Esophagus (tissue), 2 donors: ENCODE results near the gene OR4M1. TPM values are rescaled to one million over a fixed set of nuclear protein-coding genes. Genes with fewer than 3 reads are reported as not detected.
"Not testable (repeated sequence)": the region's sequence is repeated elsewhere in the genome, so short reads cannot be mapped to it uniquely, and the experiment has no call there.

Experiments used
- H3K27ac ChIP-seq, 2 donors: one replicate each; pipeline ENCODE4 v1.5.1; 2013; ENCODE audit warnings: low read depth in 2 of 2, mild to moderate bottlenecking in 2 of 2, inconsistent platforms in 1 of 2, low read length in 1 of 2, moderate library complexity in 1 of 2
- H3K27me3 ChIP-seq, 2 donors: one replicate each; pipeline ENCODE4 v1.6.1; 2013; ENCODE audit warnings: low read length in 2 of 2, control low read depth in 1 of 2, mild to moderate bottlenecking in 1 of 2; ENCODE audit not compliant: insufficient read depth in 2 of 2, control insufficient read depth in 1 of 2
- H3K36me3 ChIP-seq, 2 donors: one replicate each; pipeline ENCODE4 v1.6.1; 2013; ENCODE audit warnings: low read length in 1 of 2; ENCODE audit not compliant: control insufficient read depth in 2 of 2, insufficient read depth in 2 of 2
- H3K4me1 ChIP-seq, 2 donors: one replicate each; pipeline ENCODE4 v1.6.1; 2013; ENCODE audit warnings: low read length in 1 of 2; ENCODE audit not compliant: control insufficient read depth in 2 of 2, insufficient read depth in 2 of 2
- H3K4me3 ChIP-seq, 2 donors: one replicate each; pipeline ENCODE4 v1.5.1; 2013; ENCODE audit warnings: low read length in 2 of 2, mild to moderate bottlenecking in 2 of 2, low read depth in 1 of 2, moderate library complexity in 1 of 2
- H3K9me3 ChIP-seq, 2 donors: one replicate each; pipeline ENCODE4 v1.6.1; 2013; ENCODE audit warnings: mild to moderate bottlenecking in 2 of 2, low read depth in 1 of 2, low read length in 1 of 2, moderate library complexity in 1 of 2; ENCODE audit not compliant: control insufficient read depth in 2 of 2, insufficient read depth in 1 of 2
- WGBS, 2 donors: extraction: QIAGEN DNeasy Blood & Tissue Kit; methylation state at CpG; one replicate each; pipeline ENCODE4 v1.1.7; 2013; 5-methylcytosine and 5-hydroxymethylcytosine counted together
- polyA plus RNA-seq, 2 donors: library from polyadenylated mRNA; stranded (reverse); fragments of 200-250 nt; gene quantifications; one replicate each; pipeline ENCODE4 v1.2.3, GENCODE V29; 2013
- donor health status: healthy with polysubstance abuse.
- donor health status: Bipolar disorder and iron deficiency.

OR4M1 gene
- polyA plus RNA-seq, 2 donors: not detected

- H3K27me3 ChIP-seq, H3K4me3 ChIP-seq, H3K36me3 ChIP-seq, H3K4me1 ChIP-seq, H3K27ac ChIP-seq, H3K9me3 ChIP-seq: not testable (repeated sequence)
- WGBS, 2 donors: 47 to 67% methylated on average over 4 of the region's 4 CpGs
Observed at GRCh38 chr14:19813171-19813920, 40.0 kb downstream of the OR4M1 start.

GRCh38 chr14:19819879-19820278 lies 46.6 kb downstream of the OR4M1 start:
- not testable (repeated sequence) for H3K4me3 ChIP-seq, H3K27ac ChIP-seq, H3K36me3 ChIP-seq, H3K27me3 ChIP-seq, H3K4me1 ChIP-seq, H3K9me3 ChIP-seq
- WGBS, 2 donors: 79 to 84% methylated on average over 1 of the region's 1 CpG

GRCh38 chr14:19821016-19821415 lies 47.7 kb downstream of the OR4M1 start:
- WGBS, 2 donors: 66 to 69% methylated on average over 6 of the region's 6 CpGs
- not testable (repeated sequence) for H3K4me1 ChIP-seq, H3K27me3 ChIP-seq, H3K27ac ChIP-seq, H3K36me3 ChIP-seq, H3K4me3 ChIP-seq, H3K9me3 ChIP-seq

GRCh38 chr14:19823178-19823577 lies 49.9 kb downstream of the OR4M1 start:
- WGBS, 2 donors: 46 to 48% methylated on average over 1 of the region's 1 CpG
- no peak overlapping the region for H3K4me3 ChIP-seq
- peaks cover 0 to 3% of the 10 kb centered on the region in 2 donors for H3K9me3 ChIP-seq
- no peaks in the 10 kb centered on the region for H3K4me1 ChIP-seq
- no peaks in the 10 kb centered on the region for H3K36me3 ChIP-seq
- H3K27me3 ChIP-seq: no peaks in the 10 kb centered on the region
- no peak overlapping the region for H3K27ac ChIP-seq

- peaks cover 0 to 3% of the 10 kb centered on the region in 2 donors for H3K9me3 ChIP-seq
- H3K27ac ChIP-seq: no peak overlapping the region
- 29 to 31% methylated on average over 1 of the region's 1 CpG for whole genome bisulfite sequencing, 2 donors
- H3K4me3 ChIP-seq: no peak overlapping the region
- H3K27me3 ChIP-seq: no peaks in the 10 kb centered on the region
- no peaks in the 10 kb centered on the region for H3K4me1 ChIP-seq
- H3K36me3 ChIP-seq: no peaks in the 10 kb centered on the region
Observed at GRCh38 chr14:19823765-19824164, 50.5 kb downstream of the OR4M1 start.

- not testable (repeated sequence) for H3K27ac ChIP-seq, H3K36me3 ChIP-seq, H3K27me3 ChIP-seq, H3K9me3 ChIP-seq, H3K4me3 ChIP-seq, H3K4me1 ChIP-seq
- WGBS, 2 donors: 63 to 64% methylated on average over 12 of the region's 12 CpGs
Observed at GRCh38 chr14:19827626-19828244, 54.4 kb downstream of the OR4M1 start.

- 76 to 85% methylated on average over 2 of the region's 2 CpGs for WGBS, 2 donors
- Histone ChIP-seq H3K27me3 (no peaks in the 10 kb centered on the region), H3K9me3 (no peaks in the 10 kb centered on the region), H3K4me3 (no peak overlapping the region), H3K36me3 (no peaks in the 10 kb centered on the region), H3K4me1 (no peaks in the 10 kb centered on the region), H3K27ac (no peak overlapping the region)
Observed at GRCh38 chr14:19828314-19828713, 55.0 kb downstream of the OR4M1 start.

Other genes with a start within 250 kb of the OR4M1 start
- not detected for gene OR11H2, start 59.6 kb upstream of the OR4M1 start, polyA plus RNA-seq
- not detected for gene OR4Q3, start 29.9 kb upstream of the OR4M1 start, polyA plus RNA-seq
- not detected for gene OR4N2, start 30.3 kb downstream of the OR4M1 start, polyA plus RNA-seq
- gene OR4K2, start 101.6 kb downstream of the OR4M1 start, polyA plus RNA-seq: not detected
- gene OR4K5, start 147.1 kb downstream of the OR4M1 start, polyA plus RNA-seq: not detected
- gene OR4K1, start 157.4 kb downstream of the OR4M1 start, polyA plus RNA-seq: not detected
- gene OR4K15, start 202.1 kb downstream of the OR4M1 start, polyA plus RNA-seq: not detected
- not detected for gene OR4Q2, start 228.7 kb downstream of the OR4M1 start, polyA plus RNA-seq
- gene OR4K14, start 245.8 kb downstream of the OR4M1 start, polyA plus RNA-seq: not detected